PC-3 (cell line): Measurements from ENCODE around the gene CIITA.

Experiments
- EZH2 ChIP-seq: fragments of 300-600 bp; sonication (generic); IDR thresholded peaks from one replicate; pipeline ENCODE4 v1.6.1; 2017; ENCODE audit warnings: antibody characterized with exemption, mild to moderate bottlenecking, low read length; ENCODE audit not compliant: unreplicated experiment
- TF ChIP-seq, protein P1 (sequence below): fragments of 300-600 bp; sonication (generic); conservative IDR thresholded peaks from 2 replicates; pipeline ENCODE4 v1.5.1; 2017; ENCODE audit warnings: antibody characterized with exemption, low read depth, mild to moderate bottlenecking, low read length

DNA sequence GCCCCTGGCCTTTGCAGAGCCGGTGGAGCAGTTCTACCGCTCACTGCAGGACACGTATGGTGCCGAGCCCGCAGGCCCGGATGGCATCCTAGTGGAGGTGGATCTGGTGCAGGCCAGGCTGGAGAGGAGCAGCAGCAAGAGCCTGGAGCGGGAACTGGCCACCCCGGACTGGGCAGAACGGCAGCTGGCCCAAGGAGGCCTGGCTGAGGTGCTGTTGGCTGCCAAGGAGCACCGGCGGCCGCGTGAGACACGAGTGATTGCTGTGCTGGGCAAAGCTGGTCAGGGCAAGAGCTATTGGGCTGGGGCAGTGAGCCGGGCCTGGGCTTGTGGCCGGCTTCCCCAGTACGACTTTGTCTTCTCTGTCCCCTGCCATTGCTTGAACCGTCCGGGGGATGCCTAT lies 29.5 kb downstream of the CIITA start:
- TF ChIP-seq, protein P1, sequence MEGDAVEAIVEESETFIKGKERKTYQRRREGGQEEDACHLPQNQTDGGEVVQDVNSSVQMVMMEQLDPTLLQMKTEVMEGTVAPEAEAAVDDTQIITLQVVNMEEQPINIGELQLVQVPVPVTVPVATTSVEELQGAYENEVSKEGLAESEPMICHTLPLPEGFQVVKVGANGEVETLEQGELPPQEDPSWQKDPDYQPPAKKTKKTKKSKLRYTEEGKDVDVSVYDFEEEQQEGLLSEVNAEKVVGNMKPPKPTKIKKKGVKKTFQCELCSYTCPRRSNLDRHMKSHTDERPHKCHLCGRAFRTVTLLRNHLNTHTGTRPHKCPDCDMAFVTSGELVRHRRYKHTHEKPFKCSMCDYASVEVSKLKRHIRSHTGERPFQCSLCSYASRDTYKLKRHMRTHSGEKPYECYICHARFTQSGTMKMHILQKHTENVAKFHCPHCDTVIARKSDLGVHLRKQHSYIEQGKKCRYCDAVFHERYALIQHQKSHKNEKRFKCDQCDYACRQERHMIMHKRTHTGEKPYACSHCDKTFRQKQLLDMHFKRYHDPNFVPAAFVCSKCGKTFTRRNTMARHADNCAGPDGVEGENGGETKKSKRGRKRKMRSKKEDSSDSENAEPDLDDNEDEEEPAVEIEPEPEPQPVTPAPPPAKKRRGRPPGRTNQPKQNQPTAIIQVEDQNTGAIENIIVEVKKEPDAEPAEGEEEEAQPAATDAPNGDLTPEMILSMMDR: no peak
- TF ChIP-seq EZH2: no peak
